ENCODE results near the gene PROZ.

Gene PROZ

DNA sequence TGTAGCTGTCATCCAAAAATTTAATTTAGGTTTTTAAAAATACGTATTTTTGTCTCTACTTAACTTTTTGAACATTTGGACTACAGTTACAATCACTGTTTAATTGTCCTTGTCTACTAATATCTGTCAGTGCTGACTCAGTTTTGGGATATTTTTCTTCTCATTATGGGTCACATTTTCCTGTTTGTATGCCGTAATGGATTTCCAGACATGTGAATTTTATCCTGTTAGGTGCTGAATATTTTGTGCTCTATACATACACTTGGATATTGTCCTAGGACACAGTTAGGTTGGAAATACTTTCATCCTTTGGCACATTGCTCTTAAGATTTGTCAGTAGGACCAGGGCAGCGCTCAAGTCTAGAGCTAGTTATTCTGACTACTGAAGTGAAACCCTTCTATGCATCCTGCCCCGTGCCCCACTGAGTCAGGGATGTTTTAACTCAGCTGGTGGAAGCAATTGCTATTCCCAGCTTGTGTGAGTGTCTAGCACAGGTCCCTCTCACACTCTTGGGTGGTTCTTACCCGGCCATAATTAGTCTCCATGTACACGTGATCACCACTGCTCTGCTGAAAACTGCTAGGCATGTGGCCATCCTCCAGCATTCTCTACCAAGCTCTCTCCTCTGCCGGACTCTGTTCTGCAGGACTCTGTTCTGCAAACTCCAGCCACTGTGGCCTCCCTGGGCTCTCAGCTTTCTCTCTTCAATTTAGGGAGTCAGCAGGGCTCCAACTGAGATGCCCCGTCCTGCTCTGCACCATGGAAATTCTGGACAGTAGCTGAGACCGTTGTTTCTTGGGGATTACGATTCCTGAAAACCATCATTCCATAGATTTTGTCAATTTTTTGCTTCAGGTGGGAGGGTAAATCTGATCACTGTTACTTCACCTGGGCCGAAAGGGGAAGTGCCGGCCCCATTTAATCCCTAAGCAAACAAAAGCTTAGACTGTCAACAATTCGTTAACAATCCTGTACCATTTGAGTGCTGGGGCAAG lies 11.1 kb downstream of the PROZ start:
- ChIA-PET CTCF (no interaction called here), POLR2A (interaction anchor here (0.6 kb wide), 1 partner anchor 14 kb away, joined by 7 read pairs; no protein-coding TSS in a partner anchor)
- no peak overlapping the region for H3K27ac ChIP-seq (ENCODE audit: extremely low read depth, low read depth, low read length)

DNA sequence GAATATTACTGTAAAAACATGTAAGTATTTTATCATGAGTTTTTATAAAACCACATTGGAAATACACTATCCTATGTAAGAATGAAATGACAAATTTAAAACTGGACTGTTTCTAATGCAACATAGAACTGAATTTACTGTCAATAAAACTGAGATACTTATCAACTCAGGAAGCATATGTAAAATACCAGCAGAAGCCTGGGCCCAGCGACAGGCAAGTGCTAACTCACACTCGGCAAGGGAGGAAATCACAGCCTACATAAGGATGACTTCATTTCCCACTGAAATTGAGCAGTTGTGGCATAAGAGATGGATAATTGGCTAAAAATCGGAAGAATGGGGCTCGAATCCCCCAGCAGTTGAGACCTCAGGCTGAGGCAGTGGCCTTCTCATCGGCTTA lies 12.1 kb downstream of the PROZ start:
- no peak for TF ChIP-seq KLF1 (tag by site-specific recombination; IDR thresholded peaks at IDR 0.05)
- no peak for TF ChIP-seq SP3 (tag by site-specific recombination; IDR thresholded peaks at IDR 0.05)
- no peak for TF ChIP-seq ZNF416 (tag by site-specific recombination; IDR thresholded peaks at IDR 0.05)
- no peak for TF ChIP-seq ZNF529 (tag by site-specific recombination; IDR thresholded peaks at IDR 0.05; ENCODE audit: insufficient replicate concordance)
- no peak for TF ChIP-seq HIC1 (tag by site-specific recombination; IDR thresholded peaks at IDR 0.05)
- ChIA-PET POLR2A (no interaction called here), CTCF (no interaction called here)
- H3K36me3 ChIP-seq (ENCODE audit: control insufficient read depth in 2 of 2, insufficient read depth in 1 of 2, low read length in 2 of 2): peaks cover 0 to 52% of the 10 kb centered on the region in 2 experiments; a peak in 2 of 3 replicates
- H3K4me3 ChIP-seq (ENCODE audit: low read depth, low read length): no peak overlapping the region
- H3K4me1 ChIP-seq (ENCODE audit: control insufficient read depth, insufficient read depth, low read length): no peaks in the 10 kb centered on the region
- H3K9me3 ChIP-seq (ENCODE audit: control insufficient read depth, insufficient read depth, low read depth, low read length): no peaks in the 10 kb centered on the region
- no peak overlapping the region for H3K27ac ChIP-seq (ENCODE audit: extremely low read depth, low read depth, low read length)

More for the DNA sequence above, 11.1 kb downstream of the PROZ start:
- no peak for TF ChIP-seq IKZF3 (tag by site-specific recombination; IDR thresholded peaks at IDR 0.05)
- TF ChIP-seq HOXC10 (CRISPR knock-in tag; IDR thresholded peaks at IDR 0.05): no peak
- TF ChIP-seq ZNF112 (tag by site-specific recombination; IDR thresholded peaks at IDR 0.05): no peak
- TF ChIP-seq ZNF2 (tag by site-specific recombination; IDR thresholded peaks at IDR 0.05): no peak
- TF ChIP-seq ZNF292 (tag by site-specific recombination; IDR thresholded peaks at IDR 0.05; ENCODE audit: borderline replicate concordance, low read depth): no peak
- TF ChIP-seq ZIC2 (tag by site-specific recombination; IDR thresholded peaks at IDR 0.05): no peak
- TF ChIP-seq, protein P1, sequence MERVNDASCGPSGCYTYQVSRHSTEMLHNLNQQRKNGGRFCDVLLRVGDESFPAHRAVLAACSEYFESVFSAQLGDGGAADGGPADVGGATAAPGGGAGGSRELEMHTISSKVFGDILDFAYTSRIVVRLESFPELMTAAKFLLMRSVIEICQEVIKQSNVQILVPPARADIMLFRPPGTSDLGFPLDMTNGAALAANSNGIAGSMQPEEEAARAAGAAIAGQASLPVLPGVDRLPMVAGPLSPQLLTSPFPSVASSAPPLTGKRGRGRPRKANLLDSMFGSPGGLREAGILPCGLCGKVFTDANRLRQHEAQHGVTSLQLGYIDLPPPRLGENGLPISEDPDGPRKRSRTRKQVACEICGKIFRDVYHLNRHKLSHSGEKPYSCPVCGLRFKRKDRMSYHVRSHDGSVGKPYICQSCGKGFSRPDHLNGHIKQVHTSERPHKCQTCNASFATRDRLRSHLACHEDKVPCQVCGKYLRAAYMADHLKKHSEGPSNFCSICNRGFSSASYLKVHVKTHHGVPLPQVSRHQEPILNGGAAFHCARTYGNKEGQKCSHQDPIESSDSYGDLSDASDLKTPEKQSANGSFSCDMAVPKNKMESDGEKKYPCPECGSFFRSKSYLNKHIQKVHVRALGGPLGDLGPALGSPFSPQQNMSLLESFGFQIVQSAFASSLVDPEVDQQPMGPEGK (tag by site-specific recombination; IDR thresholded peaks at IDR 0.05): no peak
- no peak for TF ChIP-seq ZNF777 (tag by site-specific recombination; IDR thresholded peaks at IDR 0.05; ENCODE audit: borderline replicate concordance)
- TF ChIP-seq SETDB1 (IDR thresholded peaks at IDR 0.05; ENCODE audit: insufficient read length, low read length): no peak
- no peak for TF ChIP-seq ZNF354C (tag by site-specific recombination; IDR thresholded peaks at IDR 0.05; ENCODE audit: borderline replicate concordance, low read depth)
- TF ChIP-seq ZNF747 (tag by site-specific recombination; IDR thresholded peaks at IDR 0.05): no peak
- Histone ChIP-seq H3K9me3 (ENCODE audit: control insufficient read depth, insufficient read depth, low read depth, low read length) (no peaks in the 10 kb centered on the region), H3K4me3 (ENCODE audit: low read depth, low read length) (no peak overlapping the region), H3K36me3 (ENCODE audit: control insufficient read depth in 2 of 2, insufficient read depth in 1 of 2, low read length in 2 of 2) (peaks cover 0 to 42% of the 10 kb centered on the region in 2 experiments; a peak in 2 of 3 replicates), H3K4me1 (ENCODE audit: control insufficient read depth, insufficient read depth, low read length) (no peaks in the 10 kb centered on the region)
